ENCODE data around the gene TRPM6.
A peak's percentile ranks its signal among the peaks of the same experiment; 100 is the strongest.

TRPM6 gene

DNA sequence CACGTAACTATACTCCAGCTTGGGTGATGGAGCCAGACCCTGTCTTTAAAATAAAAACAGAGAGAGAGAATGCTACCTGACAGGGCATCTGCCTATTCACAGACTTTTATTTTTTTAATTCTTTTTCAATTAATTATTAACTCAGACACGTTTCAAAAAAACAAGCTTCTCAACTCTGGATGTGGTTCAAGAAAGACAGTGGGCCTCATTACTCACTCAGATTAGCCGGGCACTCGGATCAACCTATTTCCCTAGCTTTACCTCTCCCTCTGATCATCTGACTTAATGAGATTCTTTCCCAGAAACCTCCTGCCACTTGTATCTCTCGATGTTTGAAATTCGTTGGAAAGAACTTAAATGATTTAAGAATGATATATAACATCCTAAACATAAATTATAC, 134.1 kb downstream of the TRPM6 start:
- CTCF ChIA-PET: interaction anchor here (0.9 to 1.5 kb wide), 2 partner anchors 10 to 17 kb away, joined by 3 to 4 read pairs; no protein-coding TSS in a partner anchor
- POLR2A ChIA-PET: no interaction called here
- TF ChIP-seq, protein P1, sequence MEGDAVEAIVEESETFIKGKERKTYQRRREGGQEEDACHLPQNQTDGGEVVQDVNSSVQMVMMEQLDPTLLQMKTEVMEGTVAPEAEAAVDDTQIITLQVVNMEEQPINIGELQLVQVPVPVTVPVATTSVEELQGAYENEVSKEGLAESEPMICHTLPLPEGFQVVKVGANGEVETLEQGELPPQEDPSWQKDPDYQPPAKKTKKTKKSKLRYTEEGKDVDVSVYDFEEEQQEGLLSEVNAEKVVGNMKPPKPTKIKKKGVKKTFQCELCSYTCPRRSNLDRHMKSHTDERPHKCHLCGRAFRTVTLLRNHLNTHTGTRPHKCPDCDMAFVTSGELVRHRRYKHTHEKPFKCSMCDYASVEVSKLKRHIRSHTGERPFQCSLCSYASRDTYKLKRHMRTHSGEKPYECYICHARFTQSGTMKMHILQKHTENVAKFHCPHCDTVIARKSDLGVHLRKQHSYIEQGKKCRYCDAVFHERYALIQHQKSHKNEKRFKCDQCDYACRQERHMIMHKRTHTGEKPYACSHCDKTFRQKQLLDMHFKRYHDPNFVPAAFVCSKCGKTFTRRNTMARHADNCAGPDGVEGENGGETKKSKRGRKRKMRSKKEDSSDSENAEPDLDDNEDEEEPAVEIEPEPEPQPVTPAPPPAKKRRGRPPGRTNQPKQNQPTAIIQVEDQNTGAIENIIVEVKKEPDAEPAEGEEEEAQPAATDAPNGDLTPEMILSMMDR (IDR thresholded peaks at IDR 0.05; ENCODE audit: control extremely low read depth, extremely low read depth, low read depth, missing control alignments): no peak
- DNase-seq (ENCODE audit: extremely low spot score): no peak

DNA sequence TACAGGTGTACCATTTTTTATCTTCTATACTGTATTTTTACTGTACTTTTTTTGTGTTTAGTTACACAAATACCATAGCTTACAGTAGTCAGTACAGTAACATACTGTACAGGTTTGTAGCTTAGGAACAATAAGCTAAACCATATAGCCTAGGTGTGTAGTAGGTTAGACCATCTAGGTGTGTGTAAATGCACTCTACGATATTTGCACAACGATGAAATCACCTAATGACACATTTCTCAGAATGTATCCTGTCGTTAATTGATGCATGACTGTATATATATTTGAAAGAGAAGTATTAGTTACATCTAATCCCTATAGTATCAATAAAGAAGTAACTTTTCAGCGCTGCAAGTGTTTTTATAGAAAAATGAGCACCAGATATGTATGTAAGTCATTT, 138.8 kb downstream of the TRPM6 start:
- ChIA-PET POLR2A (no interaction called here), CTCF (interaction anchor here (1.0 to 1.3 kb wide), 3 partner anchors 9 to 29 kb away, joined by 3 read pairs; no protein-coding TSS in a partner anchor)
- DNase-seq (ENCODE audit: extremely low spot score): no peak
- TF ChIP-seq, protein P1 (IDR thresholded peaks at IDR 0.05; ENCODE audit: control extremely low read depth, extremely low read depth, low read depth, missing control alignments): no peak

DNA sequence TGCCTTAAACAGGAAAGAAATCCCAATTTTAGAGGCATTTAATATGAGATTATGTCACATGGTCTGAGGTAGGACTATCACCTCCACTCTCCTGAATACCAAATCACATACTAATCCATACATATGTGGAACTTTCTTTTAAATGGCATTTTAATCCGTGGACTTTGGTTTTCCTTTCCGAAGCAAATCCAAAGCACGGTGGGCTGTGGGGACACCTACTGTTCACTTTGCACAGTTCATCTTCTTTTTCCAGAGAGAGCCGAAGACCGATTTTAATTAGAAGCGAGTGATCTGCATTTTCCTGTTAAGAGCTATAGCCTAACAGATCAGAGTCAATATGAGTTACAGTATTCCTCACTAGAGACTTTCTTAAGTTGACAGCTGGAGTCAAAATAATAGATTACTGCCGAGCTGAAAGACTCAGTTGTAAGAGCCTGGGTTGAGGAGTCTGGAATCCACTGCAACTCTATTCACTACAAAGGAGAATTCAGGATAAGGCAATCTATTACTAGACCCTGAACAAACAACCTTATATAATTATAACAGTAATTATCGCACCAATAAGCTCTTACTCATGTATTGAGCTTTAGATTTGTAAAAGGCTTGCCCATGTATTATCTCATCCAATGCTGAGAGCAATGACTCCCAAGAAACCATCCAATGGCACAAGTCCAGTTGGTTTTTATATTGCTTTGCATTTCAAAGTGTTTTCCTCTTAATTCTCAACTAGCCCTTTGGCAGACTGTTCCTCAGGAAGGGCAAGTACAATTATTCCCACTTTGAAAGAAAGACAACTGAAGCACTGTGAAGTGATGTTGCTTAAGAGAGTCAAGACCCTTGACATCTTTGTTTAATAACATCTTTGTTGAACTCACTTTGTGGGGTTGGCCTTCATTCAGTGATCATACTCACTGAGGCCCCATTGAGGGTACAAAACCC, 144.7 kb downstream of the TRPM6 start:
- TF ChIP-seq, protein P1 (IDR thresholded peaks at IDR 0.05; ENCODE audit: control extremely low read depth, extremely low read depth, low read depth, missing control alignments): peak; percentile 58
- no peak for DNase-seq (ENCODE audit: extremely low spot score)
- POLR2A ChIA-PET: no interaction called here
- CTCF ChIA-PET: interaction anchor here (0.8 to 1.3 kb wide), 5 partner anchors 9 to 28 kb away, joined by 3 to 9 read pairs (median 3); no protein-coding TSS in a partner anchor

DNA sequence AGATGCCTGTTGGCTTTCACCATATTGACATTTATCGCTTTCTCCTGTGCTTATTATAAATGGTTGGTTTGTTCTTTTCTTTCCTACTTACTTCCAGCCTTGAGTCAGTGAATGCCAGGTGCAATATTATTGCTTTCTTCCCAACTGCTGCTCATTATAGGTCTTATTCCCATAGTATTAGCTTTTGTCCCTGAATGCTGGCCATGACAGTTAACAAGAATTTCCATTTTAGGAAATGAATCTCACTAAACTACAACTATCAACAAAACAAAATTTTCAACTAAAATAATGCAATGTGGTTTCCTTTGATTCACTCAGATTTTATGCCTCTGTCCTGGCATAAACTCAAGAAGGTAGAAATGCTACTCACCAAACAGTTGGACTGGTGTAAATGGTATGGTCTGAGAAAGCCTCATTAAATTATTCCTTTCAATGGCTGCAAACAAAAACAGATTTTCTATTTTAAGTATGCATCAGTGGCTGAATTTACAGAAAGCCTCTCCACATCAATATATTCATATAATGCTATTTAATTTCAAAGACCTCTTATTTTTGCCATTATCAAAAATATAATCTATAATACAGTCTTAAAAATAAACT, 145.4 kb downstream of the TRPM6 start:
- ChIA-PET CTCF (interaction anchor here (0.9 to 1.3 kb wide), 2 partner anchors 9 to 14 kb away, joined by 3 to 9 read pairs; no protein-coding TSS in a partner anchor), POLR2A (no interaction called here)
- no peak for DNase-seq (ENCODE audit: extremely low spot score)
- TF ChIP-seq, protein P1 (IDR thresholded peaks at IDR 0.05; ENCODE audit: control extremely low read depth, extremely low read depth, low read depth, missing control alignments): no peak

DNA sequence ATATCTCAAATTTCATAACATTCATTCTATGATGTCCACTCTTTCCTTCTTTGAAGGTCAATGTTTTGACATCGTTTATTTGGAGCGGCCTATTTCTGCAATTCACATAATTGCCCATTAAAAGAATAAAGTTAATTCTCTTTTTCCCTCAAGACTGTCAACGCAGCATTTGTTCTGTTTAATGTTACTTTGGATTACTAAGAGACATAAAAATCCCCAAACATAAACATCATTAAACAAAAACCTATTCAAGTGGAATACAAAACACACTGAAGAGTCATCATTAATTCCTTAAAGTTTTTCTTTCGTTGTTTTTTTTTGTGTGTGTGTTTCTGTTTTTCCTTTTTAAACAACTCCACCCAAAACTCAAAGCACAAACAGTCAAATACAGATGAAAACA, 151.1 kb downstream of the TRPM6 start:
- POLR2A ChIA-PET: no interaction called here

DNA sequence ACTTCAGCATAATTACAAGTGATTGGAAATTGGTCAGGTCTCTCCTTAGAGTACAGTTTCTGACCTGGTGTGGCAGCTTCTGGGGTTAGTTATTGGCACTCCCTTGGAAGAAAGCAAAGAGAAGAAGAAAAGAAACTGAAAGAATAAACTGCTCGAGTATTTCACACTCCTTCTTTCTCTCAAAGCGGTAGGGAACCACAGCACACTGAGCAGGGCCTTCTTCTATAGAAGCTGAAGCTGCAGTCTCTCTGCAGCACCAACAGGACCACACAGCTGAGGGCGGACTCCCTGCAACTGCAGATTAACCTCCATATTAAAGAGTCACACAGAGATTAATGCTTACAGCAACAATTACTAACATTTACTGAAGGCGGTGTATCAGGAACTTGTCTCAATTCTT, 152.0 kb downstream of the TRPM6 start:
- POLR2A ChIA-PET: no interaction called here
- TF ChIP-seq, protein P1 (IDR thresholded peaks at IDR 0.05; ENCODE audit: control extremely low read depth, extremely low read depth, low read depth, missing control alignments): no peak
- CTCF ChIA-PET: interaction anchor here (0.8 to 0.9 kb wide), 3 partner anchors 40 to 354 kb away, joined by 3 read pairs; no protein-coding TSS in a partner anchor
- DNase-seq (ENCODE audit: extremely low spot score): no peak

More for the DNA sequence above, 151.1 kb downstream of the TRPM6 start:
- TF ChIP-seq, protein P1 (IDR thresholded peaks at IDR 0.05; ENCODE audit: control extremely low read depth, extremely low read depth, low read depth, missing control alignments): no peak
- CTCF ChIA-PET: no interaction called here
- DNase-seq (ENCODE audit: extremely low spot score): no peak

All from GM10248 (cell line).